Measurements from ENCODE around the gene CPNE5. TPM values are rescaled to one million over a fixed set of nuclear protein-coding genes. Genes with fewer than 3 reads are reported as not detected.
A peak's percentile ranks its signal among the peaks of the same experiment; 100 is the strongest.

CPNE5 gene
- total RNA-seq, 4 donors from 2014 or later, result 0.35 to 5.8 (median 2.9) TPM

- Histone ChIP-seq H3K4me1 (no peaks in the 10 kb centered on the region), H3K36me3 (peaks cover 0 to under 1% (median 0%) of the 10 kb centered on the region in 3 donors), H3K9me3 (no peaks in the 10 kb centered on the region), H3K4me3 (no peak overlapping the region), H3K27ac (no peak overlapping the region), H3K27me3 (no peaks in the 10 kb centered on the region)
- TF ChIP-seq CTCF (IDR thresholded peaks at IDR 0.05) (no peak), POLR2A (IDR thresholded peaks at IDR 0.05) (no peak)
- DNase-seq, result no peak
Observed at GRCh38 chr6:36862164-36862847, 23.1 kb upstream of the CPNE5 start.

GRCh38 chr6:36860126-36860525 lies 20.9 kb upstream of the CPNE5 start:
- no peak overlapping the region for H3K27ac ChIP-seq
- no peak overlapping the region for H3K4me3 ChIP-seq
- DNase-seq, result no peak
- no peak for TF ChIP-seq CTCF (IDR thresholded peaks at IDR 0.05)
- TF ChIP-seq POLR2A (IDR thresholded peaks at IDR 0.05), result no peak
- H3K27me3 ChIP-seq, result no peaks in the 10 kb centered on the region
- H3K9me3 ChIP-seq, result no peaks in the 10 kb centered on the region
- H3K36me3 ChIP-seq, result no peaks in the 10 kb centered on the region
- H3K4me1 ChIP-seq, result no peaks in the 10 kb centered on the region

- no peaks in the 10 kb centered on the region for H3K9me3 ChIP-seq
- no peak for DNase-seq
- no peaks in the 10 kb centered on the region for H3K27me3 ChIP-seq
- H3K27ac ChIP-seq, result peak overlapping the region in 1 of 4 donors; percentile 21
- no peak overlapping the region for H3K4me3 ChIP-seq
- no peaks in the 10 kb centered on the region for H3K4me1 ChIP-seq
- TF ChIP-seq POLR2A (IDR thresholded peaks at IDR 0.05) (no peak), CTCF (IDR thresholded peaks at IDR 0.05) (no peak)
- no peaks in the 10 kb centered on the region for H3K36me3 ChIP-seq
Observed at GRCh38 chr6:36858407-36858981, 19.2 kb upstream of the CPNE5 start.

GRCh38 chr6:36857325-36857724 lies 18.1 kb upstream of the CPNE5 start:
- TF ChIP-seq CTCF (IDR thresholded peaks at IDR 0.05) (no peak), POLR2A (IDR thresholded peaks at IDR 0.05) (no peak)
- H3K9me3 ChIP-seq, result no peaks in the 10 kb centered on the region
- no peak overlapping the region for H3K27ac ChIP-seq
- H3K36me3 ChIP-seq, result no peaks in the 10 kb centered on the region
- H3K4me1 ChIP-seq, result no peaks in the 10 kb centered on the region
- no peak for DNase-seq
- H3K4me3 ChIP-seq, result no peak overlapping the region
- no peaks in the 10 kb centered on the region for H3K27me3 ChIP-seq

- DNase-seq, result no peak
- Histone ChIP-seq H3K4me3 (no peak overlapping the region), H3K36me3 (no peaks in the 10 kb centered on the region), H3K4me1 (no peaks in the 10 kb centered on the region), H3K9me3 (no peaks in the 10 kb centered on the region), H3K27ac (no peak overlapping the region), H3K27me3 (no peaks in the 10 kb centered on the region)
- TF ChIP-seq POLR2A (IDR thresholded peaks at IDR 0.05), result no peak
- no peak for TF ChIP-seq CTCF (IDR thresholded peaks at IDR 0.05)
Observed at GRCh38 chr6:36856277-36856676, 17.0 kb upstream of the CPNE5 start.

All from Peyer's patch (tissue), 4 donors.